Fibroblast of the aortic adventitia (primary cell): ENCODE data around the gene SLC22A1. TPM values are rescaled to one million over a fixed set of nuclear protein-coding genes. Genes with fewer than 3 reads are reported as not detected.
A peak's percentile ranks its signal among the peaks of the same experiment; 100 is the strongest.
"Not testable (repeated sequence)": the region's sequence is repeated elsewhere in the genome, so short reads cannot be mapped to it uniquely, and the experiment has no call there.

Experiments used
- DNase-seq: peaks from one replicate; pipeline ENCODE4 v3.0.0-alpha.2; 2010; ENCODE audit warnings: low read depth
- H3K4me3 ChIP-seq: 2 replicates; pipeline ENCODE4 v1.5.1; 2011; ENCODE audit warnings: low read depth, mild to moderate bottlenecking, control low read depth, low read length, moderate library complexity
- CTCF ChIP-seq: IDR thresholded peaks from 2 replicates; pipeline ENCODE4 v1.5.1; 2011; ENCODE audit warnings: mild to moderate bottlenecking, low read length, control low read depth, inconsistent platforms; ENCODE audit not compliant: insufficient read depth
- total RNA-seq: library from RNA; depleted of rRNA; stranded (reverse); fragments of >200 nt; gene quantifications from 2 replicates; pipeline ENCODE4 v1.2.3, GENCODE V29; 2012; ENCODE audit warnings: low replicate concordance

SLC22A1 gene
- total RNA-seq, 1 donor = 0.09 TPM

- peak; percentile 1 for TF ChIP-seq CTCF
- no peak overlapping the region for H3K4me3 ChIP-seq
- DNase-seq = no peak
Measured at GRCh38 chr6:160138839-160139419, 17.3 kb downstream of the SLC22A1 start.

- no peak for TF ChIP-seq CTCF
- no peak overlapping the region for H3K4me3 ChIP-seq
- peak; percentile 83 for DNase-seq
Measured at GRCh38 chr6:160139420-160139851, 17.8 kb downstream of the SLC22A1 start.

- DNase-seq, H3K4me3 ChIP-seq: not testable (repeated sequence)
Measured at GRCh38 chr6:160140493-160140892, 18.9 kb downstream of the SLC22A1 start.

- H3K4me3 ChIP-seq = no peak overlapping the region
- TF ChIP-seq CTCF = no peak
- DNase-seq = peak; percentile 88
Measured at GRCh38 chr6:160141001-160141726, 19.5 kb downstream of the SLC22A1 start.

GRCh38 chr6:160142115-160142715 lies 20.6 kb downstream of the SLC22A1 start:
- DNase-seq = no peak
- no peak for TF ChIP-seq CTCF
- H3K4me3 ChIP-seq = no peak overlapping the region

- no peak for DNase-seq
- H3K4me3 ChIP-seq = no peak overlapping the region
- TF ChIP-seq CTCF = no peak
Measured at GRCh38 chr6:160146454-160147145, 25.0 kb downstream of the SLC22A1 start.

- TF ChIP-seq CTCF = no peak
- DNase-seq = no peak
- no peak overlapping the region for H3K4me3 ChIP-seq
Measured at GRCh38 chr6:160147146-160147536, 25.5 kb downstream of the SLC22A1 start.
